ENCODE results near the gene RNASE8. TPM values are rescaled to one million over a fixed set of nuclear protein-coding genes. Genes with fewer than 3 reads are reported as not detected.

Gene RNASE8
- total and polyA plus RNA-seq, 2 of the 4 experiments (the other 2 are of a cell fraction), result not detected

DNA sequence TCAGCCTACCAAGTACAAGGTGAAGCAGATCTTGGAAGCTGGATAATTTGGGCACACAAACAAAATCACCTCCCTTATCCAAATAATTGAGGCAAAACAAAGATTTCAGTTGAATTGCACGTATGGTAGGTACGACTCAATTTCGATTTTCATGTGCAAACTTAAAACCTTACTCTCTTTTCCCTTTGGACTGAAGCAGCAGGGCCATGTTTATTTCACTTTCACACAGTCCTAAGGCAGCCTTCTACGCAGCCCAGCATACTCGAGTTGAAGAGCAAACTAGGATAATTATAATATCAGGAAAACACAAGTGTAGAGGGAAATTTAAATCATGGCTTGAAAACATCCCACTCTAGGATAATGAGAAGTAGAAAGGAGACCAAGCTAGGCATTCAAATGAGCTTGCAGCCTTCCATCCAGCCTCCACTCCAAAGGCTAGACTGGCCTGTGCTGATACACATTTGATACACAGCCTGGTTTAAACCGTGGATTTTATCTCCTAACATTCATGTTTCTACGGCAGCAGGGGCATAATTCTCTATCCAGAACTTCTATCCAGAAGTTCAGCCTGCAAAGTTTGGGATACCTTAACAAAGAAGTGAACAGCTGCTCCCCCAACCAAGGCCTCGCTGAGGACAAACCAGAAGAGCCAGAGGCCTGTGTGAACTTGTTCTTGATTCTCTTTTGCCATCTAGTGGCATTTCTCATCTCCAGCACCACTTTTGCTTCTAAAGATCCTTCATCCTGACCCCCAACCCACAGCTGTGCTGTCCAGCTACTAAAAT is 17.8 kb upstream of the RNASE8 start:
- H2BK5ac ChIP-seq (ENCODE audit: low read depth, low read length, poor library complexity, severe bottlenecking), result no peak overlapping the region
- no peaks in the 10 kb centered on the region for H3K79me1 ChIP-seq (ENCODE audit: low read depth in 1 of 2, low read length in 2 of 2)
- no TSS peak for BruUV-seq (replicated peaks)
- ATAC-seq (ENCODE audit: low read depth), result peak; percentile 81
- no peak overlapping the region for H3K4me2 ChIP-seq (ENCODE audit: low read depth, low read length)
- dilution Hi-C loops (cut with HindIII; ENCODE audit: low sequenced_read_pairs, unreplicated experiment), result no loop called here
- no peak overlapping the region for H4K8ac ChIP-seq (ENCODE audit: low read depth in 2 of 2, low read length in 2 of 2)
- intact Hi-C loops (cut with micrococcal nuclease), result loop anchor here (1.0 to 2.0 kb wide), 4 partner anchors 25 to 342 kb away; no protein-coding TSS in a partner anchor
- H4K20me1 ChIP-seq (ENCODE audit: insufficient read depth, low read length), result no peaks in the 10 kb centered on the region
- ChIA-PET CTCF (interaction anchor here (0.6 to 3.7 kb wide), 11 partner anchors 8 to 348 kb away, joined by 3 to 37 read pairs (median 4); no protein-coding TSS in a partner anchor), POLR2A (ENCODE audit: unreplicated experiment) (no interaction called here)
- H3K4me3 ChIP-seq (ENCODE audit: insufficient read depth, low read depth, low read length), result no peak overlapping the region
- H3K23ac ChIP-seq (ENCODE audit: low read depth, low read length), result no peak overlapping the region
- H3K18ac ChIP-seq (ENCODE audit: low read depth, low read length), result no peak overlapping the region
- no peak overlapping the region for H2BK15ac ChIP-seq (ENCODE audit: low read depth, low read length)
- peaks cover 36% of the 10 kb centered on the region for H3K27me3 ChIP-seq (ENCODE audit: control insufficient read depth, insufficient read depth, low read length)
- in situ Hi-C loops (cut with MboI; ENCODE audit: low sequenced_read_pairs), result no loop called here
- H3K36me3 ChIP-seq (ENCODE audit: control insufficient read depth, insufficient read depth, low read length), result no peaks in the 10 kb centered on the region
- H2AFZ ChIP-seq (replicated peaks; ENCODE audit: low read length, poor library complexity), result no peak overlapping the region
- peak; percentile 70 for TF ChIP-seq RAD21 (IDR thresholded peaks at IDR 0.05; ENCODE audit: low read length)
- TF ChIP-seq CTCF (conservative IDR thresholded peaks at IDR 0.05; ENCODE audit: low read depth, low read length), result peak; percentile 68
- TF ChIP-seq SMC3 (IDR thresholded peaks at IDR 0.05; ENCODE audit: low read depth, low read length), result peak; percentile 60
- TF ChIP-seq POLR2A (IDR thresholded peaks at IDR 0.05; ENCODE audit: low read depth, low read length), result no peak
- H2BK120ac ChIP-seq (ENCODE audit: low read depth, low read length), result no peak overlapping the region
- H3K27ac ChIP-seq (ENCODE audit: insufficient read depth, low read length), result no peak overlapping the region
- no peak overlapping the region for H2AK5ac ChIP-seq (ENCODE audit: low read depth, low read length)
- no peak overlapping the region for H2AK9ac ChIP-seq (replicated peaks; ENCODE audit: low read depth, low read length, poor library complexity)
- H2BK20ac ChIP-seq (ENCODE audit: low read depth, low read length), result no peak overlapping the region
- no peak overlapping the region for H3K14ac ChIP-seq (replicated peaks; ENCODE audit: low read depth, low read length)
- no peak overlapping the region for H3K4ac ChIP-seq (ENCODE audit: low read depth, low read length)
- peaks cover 2% of the 10 kb centered on the region; the same call in 1 of the 2 replicates for H3K4me1 ChIP-seq (ENCODE audit: control insufficient read depth, insufficient read depth, low read length)
- H4K91ac ChIP-seq (ENCODE audit: insufficient read depth, low read depth, low read length), result no peak overlapping the region
- no peaks in the 10 kb centered on the region for H3K9me1 ChIP-seq (ENCODE audit: insufficient read depth, low read length)
- WGBS, 2 experiments (ENCODE audit: extremely low coverage in 2 of 2, insufficient read length in 1 of 2), result 62% methylated on average over 4 of the region's 8 CpGs; no CpG with 5 or more reads in 1 of the 2 experiments
- no peak overlapping the region for H3K9ac ChIP-seq (ENCODE audit: low read depth, low read length)
- no peak overlapping the region for H3K56ac ChIP-seq (ENCODE audit: extremely low read depth, insufficient read depth, low read length)
- H3K9me3 ChIP-seq (ENCODE audit: control insufficient read depth, insufficient read depth, low read length), result no peaks in the 10 kb centered on the region
- no peak overlapping the region for H4K5ac ChIP-seq (ENCODE audit: low read depth, low read length)
- DNase-seq, result peak; percentile 67
